Measurements from ENCODE around the gene CPLX3. TPM values are rescaled to one million over a fixed set of nuclear protein-coding genes. Genes with fewer than 3 reads are reported as not detected.

CPLX3 gene
- total RNA-seq, 1 experiment from 2014 or later = not detected

GRCh38 chr15:74838137-74838516 lies 11.7 kb downstream of the CPLX3 start:
- Histone ChIP-seq H3K4me1 (no peaks in the 10 kb centered on the region), H3K27me3 (no peaks in the 10 kb centered on the region), H3K36me3 (no peaks in the 10 kb centered on the region), H3K27ac (no peak overlapping the region), H3K4me3 (no peak overlapping the region), H3K9me3 (replicated peaks) (no peaks in the 10 kb centered on the region)
- DNase-seq = no peak

GRCh38 chr15:74838746-74839525 lies 12.5 kb downstream of the CPLX3 start:
- no peak overlapping the region for H3K4me3 ChIP-seq
- no peaks in the 10 kb centered on the region for H3K36me3 ChIP-seq
- no peaks in the 10 kb centered on the region for H3K27me3 ChIP-seq

GRCh38 chr15:74839526-74840395 lies 13.3 kb downstream of the CPLX3 start:
- H3K4me1 ChIP-seq = peaks cover 5% of the 10 kb centered on the region; the same call in 1 of the 2 replicates
- no peak for DNase-seq
- H3K27me3 ChIP-seq = no peaks in the 10 kb centered on the region
- H3K27ac ChIP-seq = no peak overlapping the region
- H3K9me3 ChIP-seq (replicated peaks) = no peaks in the 10 kb centered on the region
- no peaks in the 10 kb centered on the region for H3K36me3 ChIP-seq
- H3K4me3 ChIP-seq = no peak overlapping the region

More at GRCh38 chr15:74838746-74839525, 12.5 kb downstream of the CPLX3 start:
- Histone ChIP-seq H3K4me1 (peaks cover 5% of the 10 kb centered on the region; the same call in 1 of the 2 replicates), H3K9me3 (replicated peaks) (no peaks in the 10 kb centered on the region), H3K27ac (no peak overlapping the region)
- no peak for DNase-seq

- H3K27me3 ChIP-seq = no peaks in the 10 kb centered on the region
- peaks cover 5% of the 10 kb centered on the region; the same call in 1 of the 2 replicates for H3K4me1 ChIP-seq
- no peak overlapping the region for H3K27ac ChIP-seq
- H3K9me3 ChIP-seq (replicated peaks) = no peaks in the 10 kb centered on the region
- H3K4me3 ChIP-seq = no peak overlapping the region
- H3K36me3 ChIP-seq = no peaks in the 10 kb centered on the region
- no peak for DNase-seq
Observed at GRCh38 chr15:74840851-74841775, 14.7 kb downstream of the CPLX3 start.

- Histone ChIP-seq H3K27me3 (no peaks in the 10 kb centered on the region), H3K27ac (no peak overlapping the region), H3K36me3 (no peaks in the 10 kb centered on the region), H3K4me1 (peaks cover 5% of the 10 kb centered on the region; the same call in 1 of the 2 replicates), H3K4me3 (peak overlapping the region; percentile 78), H3K9me3 (replicated peaks) (no peaks in the 10 kb centered on the region)
- DNase-seq = no peak
Observed at GRCh38 chr15:74841891-74842373, 15.5 kb downstream of the CPLX3 start.

GRCh38 chr15:74842581-74843444 lies 16.4 kb downstream of the CPLX3 start, which contains the start of gene ULK3:
TSS of gene ULK3 (minus strand) at chr15:74843156. CDS start at chr15:74843105, 51 bp downstream.
- Histone ChIP-seq H3K27ac (peak within 1 kb of the TSS; percentile 80), H3K9me3 (replicated peaks) (no peaks in the 10 kb centered on the region), H3K27me3 (no peaks in the 10 kb centered on the region), H3K4me1 (peaks cover 5% of the 10 kb centered on the region; the same call in 1 of the 2 replicates), H3K4me3 (peak within 1 kb of the TSS; percentile 78), H3K36me3 (no peaks in the 10 kb centered on the region)
- peak; percentile 92 to 93 for DNase-seq

GRCh38 chr15:74843445-74843828 lies 17.0 kb downstream of the CPLX3 start:
- Histone ChIP-seq H3K36me3 (peaks cover 3% of the 10 kb centered on the region; the same call in 1 of the 2 replicates), H3K4me3 (peak overlapping the region; percentile 78), H3K27me3 (no peaks in the 10 kb centered on the region), H3K27ac (peak overlapping the region; percentile 80), H3K4me1 (peaks cover 5% of the 10 kb centered on the region; the same call in 1 of the 2 replicates), H3K9me3 (replicated peaks) (no peaks in the 10 kb centered on the region)
- no peak for DNase-seq

- peak in 1 of 2 experiments; percentile 20 for DNase-seq
- H3K27ac ChIP-seq = peak overlapping the region; percentile 80
- H3K4me1 ChIP-seq = peaks cover 5% of the 10 kb centered on the region; the same call in 1 of the 2 replicates
- H3K4me3 ChIP-seq = peak overlapping the region; percentile 78
- H3K9me3 ChIP-seq (replicated peaks) = no peaks in the 10 kb centered on the region
- no peaks in the 10 kb centered on the region for H3K27me3 ChIP-seq
- H3K36me3 ChIP-seq = peaks cover 4% of the 10 kb centered on the region; the same call in 1 of the 2 replicates
Observed at GRCh38 chr15:74843891-74844299, 17.5 kb downstream of the CPLX3 start.

- Histone ChIP-seq H3K27ac (no peak overlapping the region), H3K36me3 (peaks cover 9% of the 10 kb centered on the region; the same call in 1 of the 2 replicates)
- no peak for DNase-seq
Observed at GRCh38 chr15:74844319-74845207, 18.1 kb downstream of the CPLX3 start.

GRCh38 chr15:74845208-74845568 lies 18.8 kb downstream of the CPLX3 start:
- H3K27ac ChIP-seq = no peak overlapping the region
- H3K9me3 ChIP-seq (replicated peaks) = no peaks in the 10 kb centered on the region
- H3K36me3 ChIP-seq = peaks cover 9% of the 10 kb centered on the region; the same call in 1 of the 2 replicates
- H3K27me3 ChIP-seq = no peaks in the 10 kb centered on the region
- H3K4me1 ChIP-seq = peaks cover 5% of the 10 kb centered on the region; the same call in 1 of the 2 replicates
- H3K4me3 ChIP-seq = no peak overlapping the region
- no peak for DNase-seq

More at GRCh38 chr15:74844319-74845207, 18.1 kb downstream of the CPLX3 start:
- Histone ChIP-seq H3K4me3 (no peak overlapping the region), H3K9me3 (replicated peaks) (no peaks in the 10 kb centered on the region), H3K27me3 (no peaks in the 10 kb centered on the region), H3K4me1 (peaks cover 5% of the 10 kb centered on the region; the same call in 1 of the 2 replicates)

- peaks cover 9% of the 10 kb centered on the region; the same call in 1 of the 2 replicates for H3K36me3 ChIP-seq
Observed at GRCh38 chr15:74845581-74845980, 19.2 kb downstream of the CPLX3 start.

GRCh38 chr15:74847432-74847831 lies 21.0 kb downstream of the CPLX3 start:
- peaks cover 9% of the 10 kb centered on the region; the same call in 1 of the 2 replicates for H3K36me3 ChIP-seq
- H3K27ac ChIP-seq = no peak overlapping the region
- peaks cover 5% of the 10 kb centered on the region; the same call in 1 of the 2 replicates for H3K4me1 ChIP-seq
- DNase-seq = no peak
- no peaks in the 10 kb centered on the region for H3K27me3 ChIP-seq
- no peak overlapping the region for H3K4me3 ChIP-seq
- H3K9me3 ChIP-seq (replicated peaks) = no peaks in the 10 kb centered on the region

More at GRCh38 chr15:74845581-74845980, 19.2 kb downstream of the CPLX3 start:
- no peaks in the 10 kb centered on the region for H3K27me3 ChIP-seq
- H3K27ac ChIP-seq = no peak overlapping the region
- DNase-seq = no peak
- no peaks in the 10 kb centered on the region for H3K9me3 ChIP-seq (replicated peaks)
- H3K4me3 ChIP-seq = no peak overlapping the region
- H3K4me1 ChIP-seq = peaks cover 5% of the 10 kb centered on the region; the same call in 1 of the 2 replicates

Data from SJCRH30 (cell line).